Liver (tissue), 9 donors: ENCODE measurements around the gene TTC23. TPM values are rescaled to one million over a fixed set of nuclear protein-coding genes. Genes with fewer than 3 reads are reported as not detected.

Source experiments
- DNase-seq: peaks from one replicate; pipeline ENCODE4 v3.0.0-alpha.2; 2017; ENCODE audit warnings: low spot score
- H3K27ac ChIP-seq, 2 donors: one replicate each; pipeline ENCODE4 v1.7.0; 2013; ENCODE audit warnings: inconsistent platforms in 2 of 2, low read length in 2 of 2, control low read depth in 1 of 2, low read depth in 1 of 2, mild to moderate bottlenecking in 1 of 2
- H3K27me3 ChIP-seq, 4 donors: one replicate each; pipeline versions ENCODE4 v1.6.1 to v1.7.0; 2013; ENCODE audit warnings: low read length in 3 of 4, inconsistent platforms in 1 of 4, mild to moderate bottlenecking in 1 of 4, moderate library complexity in 1 of 4; ENCODE audit not compliant: control insufficient read depth in 4 of 4, insufficient read depth in 4 of 4
- H3K36me3 ChIP-seq, 4 donors: one replicate each; pipeline versions ENCODE4 v1.6.1 to v1.7.0; 2013; ENCODE audit warnings: low read length in 3 of 4, mild to moderate bottlenecking in 3 of 4, low read depth in 1 of 4, moderate library complexity in 1 of 4; ENCODE audit not compliant: control insufficient read depth in 4 of 4, insufficient read depth in 3 of 4
- H3K4me1 ChIP-seq, 4 donors: one replicate each; pipeline versions ENCODE4 v1.6.1 to v1.7.0; 2013; ENCODE audit warnings: low read length in 3 of 4, mild to moderate bottlenecking in 3 of 4, moderate library complexity in 1 of 4; ENCODE audit not compliant: control insufficient read depth in 4 of 4, insufficient read depth in 4 of 4
- H3K4me3 ChIP-seq, 3 donors: one replicate each; pipeline versions ENCODE4 v1.6.1 to v1.7.0; 2013; ENCODE audit warnings: low read length in 3 of 3, control low read depth in 1 of 3, low read depth in 1 of 3, mild to moderate bottlenecking in 1 of 3
- H3K9ac ChIP-seq, 2 donors: one replicate each; pipeline ENCODE4 v1.7.0; 2013; ENCODE audit warnings: low read length in 2 of 2, mild to moderate bottlenecking in 2 of 2, moderate library complexity in 2 of 2, control low read depth in 1 of 2, low read depth in 1 of 2
- H3K9me3 ChIP-seq, 4 donors: one replicate each; pipeline versions ENCODE4 v1.6.1 to v1.7.0; 2013; ENCODE audit warnings: low read length in 3 of 4; ENCODE audit not compliant: control insufficient read depth in 4 of 4
- EGR1 ChIP-seq, 2 donors: IDR thresholded peaks; 2 replicates each; pipeline ENCODE4 v1.6.1; 2016 to 2018; ENCODE audit warnings: antibody characterized with exemption in 2 of 2, low read depth in 2 of 2
- FOXA1 ChIP-seq: IDR thresholded peaks from 2 replicates; pipeline ENCODE4 v1.6.1; 2016; ENCODE audit warnings: antibody characterized with exemption
- FOXA2 ChIP-seq: IDR thresholded peaks from 2 replicates; pipeline ENCODE4 v1.6.1; 2016; ENCODE audit warnings: antibody characterized with exemption
- GABPA ChIP-seq, 2 donors: IDR thresholded peaks in 1 of 2; conservative IDR thresholded peaks in 1 of 2; 2 replicates each; pipeline ENCODE4 v1.6.1; 2016; ENCODE audit warnings: antibody characterized with exemption in 2 of 2, mild to moderate bottlenecking in 1 of 2, moderate library complexity in 1 of 2
- HNF4A ChIP-seq, 2 donors: conservative IDR thresholded peaks; 2 replicates each; pipeline ENCODE4 v1.6.1; 2016; ENCODE audit warnings: antibody characterized with exemption in 2 of 2, mild to moderate bottlenecking in 2 of 2
- HNF4G ChIP-seq: IDR thresholded peaks from 2 replicates; pipeline ENCODE4 v1.6.1; 2016; ENCODE audit warnings: antibody characterized with exemption
- JUND ChIP-seq, 2 donors: IDR thresholded peaks; 2 replicates each; pipeline ENCODE4 v1.6.1; 2016; ENCODE audit warnings: antibody characterized with exemption in 2 of 2
- MAX ChIP-seq: IDR thresholded peaks from 2 replicates; pipeline ENCODE4 v1.6.1; 2016; ENCODE audit warnings: antibody characterized with exemption
- NR2F2 ChIP-seq: IDR thresholded peaks from 2 replicates; pipeline ENCODE4 v1.6.1; 2016; ENCODE audit warnings: antibody characterized with exemption
- RAD21 ChIP-seq, 2 donors: IDR thresholded peaks; 2 replicates each; pipeline ENCODE4 v1.6.1; 2016; ENCODE audit warnings: antibody characterized with exemption in 2 of 2, mild to moderate bottlenecking in 2 of 2
- REST ChIP-seq: IDR thresholded peaks from 2 replicates; pipeline ENCODE4 v1.6.1; 2016; ENCODE audit warnings: antibody characterized with exemption, mild to moderate bottlenecking
- RXRA ChIP-seq, 2 donors: IDR thresholded peaks; 2 replicates each; pipeline ENCODE4 v1.6.1; 2017 to 2018; ENCODE audit warnings: antibody characterized with exemption in 2 of 2, mild to moderate bottlenecking in 1 of 2
- SP1 ChIP-seq: IDR thresholded peaks from 2 replicates; pipeline ENCODE4 v1.6.1; 2018; ENCODE audit warnings: antibody characterized with exemption, mild to moderate bottlenecking
- TAF1 ChIP-seq: conservative IDR thresholded peaks from 2 replicates; pipeline ENCODE4 v1.6.1; 2016; ENCODE audit warnings: antibody characterized with exemption, mild to moderate bottlenecking
- YY1 ChIP-seq: IDR thresholded peaks from 2 replicates; pipeline ENCODE4 v1.6.1; 2016; ENCODE audit warnings: antibody characterized with exemption, mild to moderate bottlenecking
- ZBTB33 ChIP-seq: IDR thresholded peaks from 2 replicates; pipeline ENCODE4 v1.6.1; 2016; ENCODE audit warnings: antibody characterized with exemption
- WGBS: extraction: QIAGEN DNeasy Blood & Tissue Kit; methylation state at CpG from one replicate; pipeline ENCODE4 v1.1.7; 2013; 5-methylcytosine and 5-hydroxymethylcytosine counted together
- polyA plus RNA-seq, 2 donors: library from polyadenylated mRNA; stranded (reverse) in 1 of 2; unstranded in 1 of 2; fragments of 200-250 nt in 1 of 2; fragments of >200 nt in 1 of 2; fragmentation: Nextera tagmentation in 1 of 2; extraction: Ambion mirVana in 1 of 2; gene quantifications; one replicate each; pipeline versions ENCODE4 v1.2.1 to v1.2.3, GENCODE V29; 2013 to 2015
- total RNA-seq, 2 donors: library from RNA; depleted of rRNA; stranded (reverse); fragments of >200 nt; gene quantifications; one replicate each; pipeline ENCODE4 v1.2.3, GENCODE V29; 2014
- TF ChIP-seq, protein P1 (sequence below): IDR thresholded peaks from 2 replicates; pipeline ENCODE4 v1.6.1; 2016; ENCODE audit warnings: antibody characterized with exemption
- donor health status: healthy.
- donor health status: healthy.
- donor health status: healthy.
- donor health status: healthy.
- donor health status: healthy.

TTC23 gene
- total and polyA plus RNA-seq, 4 donors = 3.7 to 12.3 (median 7.2) TPM

GRCh38 chr15:99132122-99132521, 117.3 kb downstream of the TTC23 start:
- WGBS = 94% methylated on average over 4 of the region's 4 CpGs
- H3K4me3 ChIP-seq = no peak overlapping the region
- no peak overlapping the region for H3K27ac ChIP-seq
- H3K27me3 ChIP-seq = no peaks in the 10 kb centered on the region
- DNase-seq = no peak
- H3K9ac ChIP-seq = no peak overlapping the region
- peaks cover 0 to 4% (median 0%) of the 10 kb centered on the region in 4 donors for H3K36me3 ChIP-seq
- no peaks in the 10 kb centered on the region for H3K9me3 ChIP-seq
- no peak for TF ChIP-seq HNF4G
- no peak for TF ChIP-seq RXRA (IDR thresholded peaks at IDR 0.05)
- TF ChIP-seq, protein P1, sequence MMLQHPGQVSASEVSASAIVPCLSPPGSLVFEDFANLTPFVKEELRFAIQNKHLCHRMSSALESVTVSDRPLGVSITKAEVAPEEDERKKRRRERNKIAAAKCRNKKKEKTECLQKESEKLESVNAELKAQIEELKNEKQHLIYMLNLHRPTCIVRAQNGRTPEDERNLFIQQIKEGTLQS = no peak
- TF ChIP-seq MAX = no peak
- no peak for TF ChIP-seq JUND (IDR thresholded peaks at IDR 0.05)
- TF ChIP-seq ZBTB33 = no peak
- no peak for TF ChIP-seq GABPA (IDR thresholded peaks at IDR 0.05 in 1 of 2, conservative IDR thresholded peaks at IDR 0.05 in 1 of 2)
- TF ChIP-seq TAF1 = no peak
- TF ChIP-seq NR2F2 = no peak
- no peak for TF ChIP-seq FOXA2
- no peak for TF ChIP-seq EGR1 (IDR thresholded peaks at IDR 0.05; ENCODE audit: low read depth in 2 of 2)
- peaks cover 3 to 18% (median 9%) of the 10 kb centered on the region in 4 donors for H3K4me1 ChIP-seq

DNA sequence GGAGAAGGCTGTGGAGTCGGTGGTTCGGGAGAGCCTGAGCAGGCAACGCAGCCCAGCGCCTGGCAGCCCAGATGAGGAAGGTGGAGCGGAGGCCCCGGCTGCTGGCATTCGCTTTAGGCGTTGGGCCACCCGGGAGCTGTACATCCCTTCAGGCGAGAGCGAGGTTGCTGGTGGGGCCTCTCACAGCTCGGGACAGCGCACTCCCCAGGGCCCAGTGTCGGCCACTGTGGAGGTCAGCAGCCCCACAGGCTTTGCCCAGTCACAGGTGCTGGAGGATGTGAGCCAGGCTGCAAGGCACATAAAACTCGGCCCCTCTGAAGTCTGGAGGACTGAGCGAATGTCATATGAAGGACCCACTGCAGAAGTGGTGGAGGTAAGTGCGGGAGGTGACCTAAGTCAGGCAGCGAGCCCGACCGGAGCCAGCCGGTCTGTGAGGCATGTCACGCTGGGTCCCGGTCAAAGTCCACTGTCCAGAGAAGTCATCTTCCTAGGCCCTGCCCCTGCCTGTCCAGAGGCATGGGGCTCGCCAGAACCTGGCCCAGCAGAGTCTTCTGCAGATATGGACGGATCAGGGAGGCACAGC, 117.8 kb downstream of the TTC23 start:
- Histone ChIP-seq H3K36me3 (peaks cover 0 to 3% (median 0%) of the 10 kb centered on the region in 4 donors), H3K27ac (peak overlapping the region; percentile 14 to 40), H3K9me3 (no peaks in the 10 kb centered on the region), H3K9ac (no peak overlapping the region), H3K4me3 (no peak overlapping the region), H3K4me1 (peaks cover 3 to 18% (median 9%) of the 10 kb centered on the region in 4 donors), H3K27me3 (no peaks in the 10 kb centered on the region)
- 77% methylated on average over 25 of the region's 25 CpGs for WGBS
- TF ChIP-seq HNF4G (peak; percentile 80), HNF4A (conservative IDR thresholded peaks at IDR 0.05) (peak; percentile 95 to 96), FOXA1 (no peak), REST (peak; percentile 42), JUND (IDR thresholded peaks at IDR 0.05) (peak in 1 of 2 donors; percentile 33), GABPA (IDR thresholded peaks at IDR 0.05 in 1 of 2, conservative IDR thresholded peaks at IDR 0.05 in 1 of 2) (no peak), TAF1 (no peak), RAD21 (IDR thresholded peaks at IDR 0.05) (peak in 1 of 2 donors; percentile 26), YY1 (peak; percentile 43), SP1 (peak; percentile 83), NR2F2 (no peak), RXRA (IDR thresholded peaks at IDR 0.05) (peak; percentile 44 to 52)
- peak; percentile 46 for DNase-seq
